SK-N-SH treated with all-trans-retinoic acid at 6 μM for 48 hours (cell line): ENCODE measurements around the gene PAIP1.

Experiments
- ATAC-seq: fragments of 200-7000 bp; cut with Tn5 transposase; 3 replicates; pipeline ENCODE4 v1.9.1; 2020; ENCODE audit warnings: mild to moderate bottlenecking, moderate library complexity
- ARNTL ChIP-seq: fragments of 450-650 bp; formaldehyde crosslinking; IDR thresholded peaks from 2 replicates; pipeline ENCODE4 v1.5.0; 2020; ENCODE audit warnings: low read depth, mild to moderate bottlenecking, moderate library complexity, borderline replicate concordance
- CREB5 ChIP-seq: fragments of 250-450 bp; sonication (Bioruptor Pico); IDR thresholded peaks from 2 replicates; pipeline ENCODE4 v1.5.1; 2020; ENCODE audit warnings: low read depth, mild to moderate bottlenecking, moderate library complexity
- CSDC2 ChIP-seq: fragments of 250-450 bp; sonication (Bioruptor Pico); IDR thresholded peaks from 2 replicates; pipeline ENCODE4 v1.5.0; 2020; ENCODE audit warnings: mild to moderate bottlenecking, moderate library complexity
- CSRNP3 ChIP-seq: fragments of 250-450 bp; sonication (Bioruptor Pico); IDR thresholded peaks from 2 replicates; pipeline ENCODE4 v1.5.1; 2021; ENCODE audit warnings: mild to moderate bottlenecking, moderate library complexity
- GLIS3 ChIP-seq: fragments of 250-450 bp; sonication (Bioruptor Pico); IDR thresholded peaks from 2 replicates; pipeline ENCODE4 v1.5.0; 2020; ENCODE audit warnings: mild to moderate bottlenecking, moderate library complexity
- ISL1 ChIP-seq: fragments of 250-450 bp; sonication (Bioruptor Pico); IDR thresholded peaks from 2 replicates; pipeline ENCODE4 v2.1.2; 2022; ENCODE audit warnings: mild to moderate bottlenecking, moderate library complexity
- OSR1 ChIP-seq: fragments of 250-450 bp; sonication (Bioruptor Pico); IDR thresholded peaks from 2 replicates; pipeline ENCODE4 v1.8.0; 2022; ENCODE audit warnings: moderate library complexity, mild to moderate bottlenecking, inconsistent platforms
- PATZ1 ChIP-seq: fragments of 250-450 bp; sonication (Bioruptor Pico); IDR thresholded peaks from 2 replicates; pipeline ENCODE4 v1.8.0; 2020; ENCODE audit warnings: mild to moderate bottlenecking, moderate library complexity, borderline replicate concordance
- PPARA ChIP-seq: fragments of 250-450 bp; sonication (Bioruptor Pico); IDR thresholded peaks from 2 replicates; pipeline ENCODE4 v1.5.0; 2020; ENCODE audit warnings: mild to moderate bottlenecking, borderline replicate concordance
- RARB ChIP-seq: fragments of 250-450 bp; sonication (Bioruptor Pico); IDR thresholded peaks from 2 replicates; pipeline ENCODE4 v1.8.0; 2021; ENCODE audit warnings: mild to moderate bottlenecking, moderate library complexity
- SNAI2 ChIP-seq: fragments of 250-450 bp; sonication (Bioruptor Pico); IDR thresholded peaks from 2 replicates; pipeline ENCODE4 v1.5.0; 2020; ENCODE audit warnings: mild to moderate bottlenecking, moderate library complexity
- TCF4 ChIP-seq: fragments of 250-450 bp; sonication (Bioruptor Pico); IDR thresholded peaks from 2 replicates; pipeline ENCODE4 v1.8.0; 2021; ENCODE audit warnings: mild to moderate bottlenecking, moderate library complexity, borderline replicate concordance
- TOX ChIP-seq: fragments of 250-450 bp; sonication (Bioruptor Pico); IDR thresholded peaks from 2 replicates; pipeline ENCODE4 v1.8.0; 2021; ENCODE audit warnings: mild to moderate bottlenecking, moderate library complexity, borderline replicate concordance
- TSHZ2 ChIP-seq: fragments of 250-450 bp; sonication (Bioruptor Pico); IDR thresholded peaks from 2 replicates; pipeline ENCODE4 v1.5.0; 2020; ENCODE audit warnings: mild to moderate bottlenecking, moderate library complexity
- ZC3H10 ChIP-seq: fragments of 250-450 bp; sonication (Bioruptor Pico); IDR thresholded peaks from 2 replicates; pipeline ENCODE4 v1.5.1; 2021; ENCODE audit warnings: mild to moderate bottlenecking, moderate library complexity
- ZFP3 ChIP-seq: fragments of 250-450 bp; sonication (Bioruptor Pico); IDR thresholded peaks from 2 replicates; pipeline ENCODE4 v1.5.0; 2020; ENCODE audit warnings: mild to moderate bottlenecking, moderate library complexity
- ZFP30 ChIP-seq: fragments of 450-650 bp; formaldehyde crosslinking; IDR thresholded peaks from 2 replicates; pipeline ENCODE4 v1.5.0; 2022; ENCODE audit warnings: mild to moderate bottlenecking, moderate library complexity
- ZNF565 ChIP-seq: fragments of 450-650 bp; formaldehyde crosslinking; conservative IDR thresholded peaks from 2 replicates; pipeline ENCODE4 v1.5.0; 2020; ENCODE audit warnings: low read depth, mild to moderate bottlenecking, moderate library complexity
- ZNF70 ChIP-seq: fragments of 450-650 bp; formaldehyde crosslinking; IDR thresholded peaks from 2 replicates; pipeline ENCODE4 v1.5.0; 2020; ENCODE audit warnings: mild to moderate bottlenecking, moderate library complexity
- ZNF8 ChIP-seq: fragments of 450-650 bp; formaldehyde crosslinking; IDR thresholded peaks from 2 replicates; pipeline ENCODE4 v1.5.0; 2020; ENCODE audit warnings: mild to moderate bottlenecking, moderate library complexity
- TF ChIP-seq, protein P1 (sequence below): fragments of 250-450 bp; sonication (Bioruptor Pico); IDR thresholded peaks from 2 replicates; pipeline ENCODE4 v1.8.0; 2021; ENCODE audit warnings: low read depth, mild to moderate bottlenecking, moderate library complexity, borderline replicate concordance

PAIP1 gene

GRCh38 chr5:43563321-43563720 lies 6.4 kb upstream of the PAIP1 start:
- TF ChIP-seq, protein P1, sequence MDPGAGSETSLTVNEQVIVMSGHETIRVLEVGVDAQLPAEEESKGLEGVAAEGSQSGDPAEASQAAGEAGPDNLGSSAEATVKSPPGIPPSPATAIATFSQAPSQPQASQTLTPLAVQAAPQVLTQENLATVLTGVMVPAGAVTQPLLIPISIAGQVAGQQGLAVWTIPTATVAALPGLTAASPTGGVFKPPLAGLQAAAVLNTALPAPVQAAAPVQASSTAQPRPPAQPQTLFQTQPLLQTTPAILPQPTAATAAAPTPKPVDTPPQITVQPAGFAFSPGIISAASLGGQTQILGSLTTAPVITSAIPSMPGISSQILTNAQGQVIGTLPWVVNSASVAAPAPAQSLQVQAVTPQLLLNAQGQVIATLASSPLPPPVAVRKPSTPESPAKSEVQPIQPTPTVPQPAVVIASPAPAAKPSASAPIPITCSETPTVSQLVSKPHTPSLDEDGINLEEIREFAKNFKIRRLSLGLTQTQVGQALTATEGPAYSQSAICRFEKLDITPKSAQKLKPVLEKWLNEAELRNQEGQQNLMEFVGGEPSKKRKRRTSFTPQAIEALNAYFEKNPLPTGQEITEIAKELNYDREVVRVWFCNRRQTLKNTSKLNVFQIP (CRISPR knock-in tag): no peak
- TF ChIP-seq ZFP30 (no peak), ZFP3 (CRISPR knock-in tag) (no peak), TCF4 (CRISPR knock-in tag) (no peak)
- no peak for ATAC-seq

- no peak for TF ChIP-seq ZNF8 (CRISPR knock-in tag)
- no peak for TF ChIP-seq ISL1 (CRISPR knock-in tag)
- TF ChIP-seq RARB (CRISPR knock-in tag): no peak
- no peak for TF ChIP-seq ZC3H10 (CRISPR knock-in tag)
- no peak for TF ChIP-seq PPARA (CRISPR knock-in tag)
- no peak for TF ChIP-seq ARNTL (CRISPR knock-in tag)
- TF ChIP-seq CREB5 (CRISPR knock-in tag): no peak
- no peak for TF ChIP-seq TCF4 (CRISPR knock-in tag)
- no peak for TF ChIP-seq SNAI2 (CRISPR knock-in tag)
- TF ChIP-seq TSHZ2 (CRISPR knock-in tag): no peak
- no peak for TF ChIP-seq ZNF70
- no peak for TF ChIP-seq CSRNP3 (CRISPR knock-in tag)
- no peak for TF ChIP-seq ZNF565 (CRISPR knock-in tag)
- TF ChIP-seq TOX (CRISPR knock-in tag): no peak
- TF ChIP-seq CSDC2: no peak
- TF ChIP-seq, protein P1 (CRISPR knock-in tag): no peak
- no peak for TF ChIP-seq GLIS3 (CRISPR knock-in tag)
- ATAC-seq: no peak
Measured at GRCh38 chr5:43561356-43561755, 4.5 kb upstream of the PAIP1 start.

- no peak for ATAC-seq
- TF ChIP-seq ZNF565 (CRISPR knock-in tag) (no peak), TSHZ2 (CRISPR knock-in tag) (no peak), TOX (CRISPR knock-in tag) (no peak), PATZ1 (CRISPR knock-in tag) (no peak), OSR1 (CRISPR knock-in tag) (no peak), CREB5 (CRISPR knock-in tag) (no peak), RARB (CRISPR knock-in tag) (no peak), GLIS3 (CRISPR knock-in tag) (no peak)
- TF ChIP-seq, protein P1 (CRISPR knock-in tag): no peak
Measured at GRCh38 chr5:43560128-43560527, 3.3 kb upstream of the PAIP1 start.
